BLaER1 treated with 17β-estradiol and CSF1 and Interleukin-3, amounts not matched to agents 10 nM and 100 nM (cell line): ENCODE data around the gene ANOS1.

Source experiments
- H3K27ac ChIP-seq, 11 experiments: shearing (Covaris generic); formaldehyde crosslinking; 2 replicates each; pipeline ENCODE4 v1.8.1; 2022
- H3K27me3 ChIP-seq, 11 experiments: shearing (Covaris generic); formaldehyde crosslinking; 2 replicates each; pipeline ENCODE4 v1.8.1; 2022
- H3K36me3 ChIP-seq, 11 experiments: shearing (Covaris generic); formaldehyde crosslinking; 2 replicates each; pipeline ENCODE4 v1.8.1; 2022
- H3K4me1 ChIP-seq, 10 experiments: shearing (Covaris generic); formaldehyde crosslinking; 2 replicates each; pipeline ENCODE4 v1.8.1; 2022
- H3K4me2 ChIP-seq, 11 experiments: shearing (Covaris generic); formaldehyde crosslinking; 2 replicates each; pipeline ENCODE4 v1.8.1; 2022
- H3K4me3 ChIP-seq, 10 experiments: shearing (Covaris generic); formaldehyde crosslinking; 2 replicates each; pipeline ENCODE4 v1.8.1; 2022
- H3K9ac ChIP-seq, 11 experiments: shearing (Covaris generic); formaldehyde crosslinking; 2 replicates each; pipeline ENCODE4 v1.8.1; 2022
- H3K9me3 ChIP-seq, 11 experiments: shearing (Covaris generic); formaldehyde crosslinking; replicated peaks in 1 of 11; 2 replicates each; pipeline ENCODE4 v1.8.1; 2022
- H4K20me1 ChIP-seq, 11 experiments: shearing (Covaris generic); formaldehyde crosslinking; 2 replicates each; pipeline ENCODE4 v1.8.1; 2022
- Cebpa-rat ChIP-seq, 11 experiments: shearing (Covaris generic); IDR thresholded peaks; 2 replicates each; pipeline ENCODE4 v1.8.1; 2022

The ANOS1 gene

DNA sequence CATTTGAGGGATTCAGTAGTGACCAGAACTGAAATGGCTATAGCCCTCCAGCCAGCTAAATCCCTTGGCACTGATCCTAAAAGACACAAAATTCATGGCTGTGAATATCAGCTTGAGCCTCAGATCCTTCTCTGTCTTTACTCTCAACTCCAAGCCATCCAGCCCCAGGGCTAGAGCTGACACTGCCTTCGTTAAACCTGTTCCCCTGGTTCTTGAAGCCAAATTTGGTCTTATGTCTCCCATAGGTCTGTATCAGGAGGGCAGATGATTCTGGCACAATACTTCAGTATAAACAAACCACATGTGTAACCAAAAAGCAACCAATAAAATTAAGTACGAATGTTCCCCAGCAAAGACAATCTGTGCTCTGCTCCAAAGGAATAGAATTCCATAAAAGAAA, 78.0 kb downstream of the ANOS1 start:
- no peak overlapping the region for H3K4me3 ChIP-seq
- no peaks in the 10 kb centered on the region for H4K20me1 ChIP-seq
- no peak overlapping the region for H3K4me2 ChIP-seq
- H3K9me3 ChIP-seq, result peaks cover 0 to 5% (median 0%) of the 10 kb centered on the region in 11 experiments; a peak in 3 of 22 replicates
- no peak for TF ChIP-seq Cebpa-rat (IDR thresholded peaks at IDR 0.05)
- no peaks in the 10 kb centered on the region for H3K4me1 ChIP-seq
- H3K27ac ChIP-seq, result no peak overlapping the region
- no peaks in the 10 kb centered on the region for H3K27me3 ChIP-seq
- no peaks in the 10 kb centered on the region for H3K36me3 ChIP-seq
- no peak overlapping the region for H3K9ac ChIP-seq

DNA sequence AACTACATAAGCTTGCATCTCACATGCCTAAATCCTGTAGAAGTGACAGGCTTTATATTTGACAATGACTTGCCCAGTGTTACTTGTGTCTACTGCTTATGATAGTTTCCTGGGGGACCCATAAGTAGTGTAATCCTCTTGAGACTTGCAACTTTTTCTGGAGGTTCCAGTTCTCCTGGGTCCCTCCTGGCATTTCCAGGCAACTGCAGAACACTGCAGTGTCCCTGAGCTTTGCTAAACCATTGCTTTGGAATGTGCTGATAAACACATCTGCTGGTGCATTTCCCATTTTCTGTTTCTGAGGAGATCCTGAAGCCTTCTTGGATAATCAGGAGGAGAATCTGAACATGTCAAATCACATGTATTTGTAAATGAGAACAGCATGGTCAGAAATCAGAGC, 82.0 kb downstream of the ANOS1 start:
- no peak overlapping the region for H3K4me2 ChIP-seq
- TF ChIP-seq Cebpa-rat (IDR thresholded peaks at IDR 0.05), result no peak
- H3K4me3 ChIP-seq, result no peak overlapping the region
- no peaks in the 10 kb centered on the region for H3K36me3 ChIP-seq
- H3K9ac ChIP-seq, result no peak overlapping the region
- no peak overlapping the region for H3K27ac ChIP-seq
- H4K20me1 ChIP-seq, result no peaks in the 10 kb centered on the region
- H3K4me1 ChIP-seq, result peaks cover 0 to 4% (median 0%) of the 10 kb centered on the region in 10 experiments; a peak in 1 of 20 replicates
- H3K27me3 ChIP-seq, result no peaks in the 10 kb centered on the region
- no peaks in the 10 kb centered on the region for H3K9me3 ChIP-seq

- Histone ChIP-seq H4K20me1 (no peaks in the 10 kb centered on the region), H3K4me1 (peaks cover 0 to 4% (median 0%) of the 10 kb centered on the region in 10 experiments; a peak in 1 of 20 replicates), H3K36me3 (no peaks in the 10 kb centered on the region), H3K27me3 (no peaks in the 10 kb centered on the region), H3K27ac (no peak overlapping the region), H3K9ac (no peak overlapping the region), H3K4me3 (no peak overlapping the region), H3K9me3 (no peaks in the 10 kb centered on the region), H3K4me2 (no peak overlapping the region)
- no peak for TF ChIP-seq Cebpa-rat (IDR thresholded peaks at IDR 0.05)
Observed at GRCh38 chrX:8647176-8647575, 84.8 kb downstream of the ANOS1 start.

DNA sequence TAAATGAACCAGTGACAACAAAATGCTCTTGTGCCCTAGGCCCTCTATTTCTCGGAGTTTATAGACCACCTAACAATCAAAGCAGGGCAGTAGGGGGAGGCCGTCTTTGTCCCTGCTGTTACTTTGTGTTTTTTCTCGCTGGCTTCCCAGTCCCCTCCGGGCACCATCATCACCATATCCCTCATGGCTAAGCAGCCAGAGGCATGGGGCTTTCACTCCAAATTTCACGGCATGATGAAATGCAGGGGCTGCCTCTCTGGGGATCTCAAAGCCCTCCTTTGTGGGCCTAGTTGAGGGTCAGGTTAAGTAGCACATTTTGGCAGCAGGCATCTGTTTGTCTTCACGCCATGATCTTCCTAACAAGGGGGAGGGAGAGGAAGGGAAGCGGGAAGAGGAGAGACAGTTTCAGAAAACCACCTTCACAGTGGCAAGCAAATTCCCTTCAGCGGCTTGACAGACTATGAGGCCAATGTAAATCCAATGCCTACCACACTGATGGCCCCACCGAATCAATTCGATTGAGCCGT, 91.9 kb downstream of the ANOS1 start:
- no peaks in the 10 kb centered on the region for H3K36me3 ChIP-seq
- H3K27ac ChIP-seq, result no peak overlapping the region
- no peaks in the 10 kb centered on the region for H3K27me3 ChIP-seq
- H3K4me3 ChIP-seq, result no peak overlapping the region
- H3K4me2 ChIP-seq, result no peak overlapping the region
- no peaks in the 10 kb centered on the region for H4K20me1 ChIP-seq
- H3K4me1 ChIP-seq, result peaks cover 0 to under 1% (median 0%) of the 10 kb centered on the region in 10 experiments; a peak in 1 of 20 replicates
- no peaks in the 10 kb centered on the region for H3K9me3 ChIP-seq
- no peak for TF ChIP-seq Cebpa-rat (IDR thresholded peaks at IDR 0.05)
- H3K9ac ChIP-seq, result no peak overlapping the region

- no peak overlapping the region for H3K4me3 ChIP-seq
- no peak overlapping the region for H3K9ac ChIP-seq
- H3K4me1 ChIP-seq, result no peaks in the 10 kb centered on the region
- H3K9me3 ChIP-seq, result no peaks in the 10 kb centered on the region
- H4K20me1 ChIP-seq, result no peaks in the 10 kb centered on the region
- H3K27me3 ChIP-seq, result no peaks in the 10 kb centered on the region
- TF ChIP-seq Cebpa-rat (IDR thresholded peaks at IDR 0.05), result no peak
- no peak overlapping the region for H3K27ac ChIP-seq
- no peak overlapping the region for H3K4me2 ChIP-seq
- no peaks in the 10 kb centered on the region for H3K36me3 ChIP-seq
Observed at GRCh38 chrX:8636497-8636896, 95.4 kb downstream of the ANOS1 start.

- Histone ChIP-seq H3K27me3 (no peaks in the 10 kb centered on the region), H3K27ac (no peak overlapping the region), H4K20me1 (no peaks in the 10 kb centered on the region), H3K9me3 (no peaks in the 10 kb centered on the region), H3K4me3 (no peak overlapping the region), H3K9ac (no peak overlapping the region), H3K4me2 (no peak overlapping the region), H3K36me3 (no peaks in the 10 kb centered on the region), H3K4me1 (no peaks in the 10 kb centered on the region)
- TF ChIP-seq Cebpa-rat (IDR thresholded peaks at IDR 0.05), result no peak
Observed at GRCh38 chrX:8635812-8636211, 96.1 kb downstream of the ANOS1 start.

- Histone ChIP-seq H3K36me3 (no peaks in the 10 kb centered on the region), H3K27ac (no peak overlapping the region), H3K9me3 (no peaks in the 10 kb centered on the region), H3K4me3 (no peak overlapping the region), H4K20me1 (no peaks in the 10 kb centered on the region), H3K9ac (no peak overlapping the region), H3K4me2 (no peak overlapping the region), H3K4me1 (no peaks in the 10 kb centered on the region), H3K27me3 (no peaks in the 10 kb centered on the region)
- no peak for TF ChIP-seq Cebpa-rat (IDR thresholded peaks at IDR 0.05)
Observed at GRCh38 chrX:8632924-8633323, 99.0 kb downstream of the ANOS1 start.

DNA sequence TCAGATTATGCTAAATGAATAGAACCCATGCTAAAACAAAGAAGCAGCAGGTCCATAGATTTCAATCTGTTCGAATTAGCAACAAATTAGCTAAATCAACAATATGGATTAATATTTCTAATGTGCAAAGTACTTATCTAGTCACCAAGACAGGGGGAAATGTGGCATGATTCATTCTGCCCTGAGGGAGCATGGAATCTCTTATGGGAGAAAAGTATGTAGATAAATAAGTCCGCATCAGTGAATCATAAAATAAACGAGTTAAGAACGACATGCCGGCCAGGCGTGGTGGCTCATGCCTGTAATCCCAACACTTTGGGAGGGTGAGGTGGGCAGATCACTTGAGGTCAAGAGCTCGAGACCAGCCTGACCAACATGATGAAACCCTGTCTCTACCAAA, 102.1 kb downstream of the ANOS1 start:
- no peaks in the 10 kb centered on the region for H3K4me1 ChIP-seq
- no peaks in the 10 kb centered on the region for H3K9me3 ChIP-seq
- H3K4me3 ChIP-seq, result no peak overlapping the region
- no peak for TF ChIP-seq Cebpa-rat (IDR thresholded peaks at IDR 0.05)
- no peaks in the 10 kb centered on the region for H4K20me1 ChIP-seq
- H3K9ac ChIP-seq, result no peak overlapping the region
- no peaks in the 10 kb centered on the region for H3K27me3 ChIP-seq
- no peak overlapping the region for H3K27ac ChIP-seq
- no peaks in the 10 kb centered on the region for H3K36me3 ChIP-seq
- no peak overlapping the region for H3K4me2 ChIP-seq

DNA sequence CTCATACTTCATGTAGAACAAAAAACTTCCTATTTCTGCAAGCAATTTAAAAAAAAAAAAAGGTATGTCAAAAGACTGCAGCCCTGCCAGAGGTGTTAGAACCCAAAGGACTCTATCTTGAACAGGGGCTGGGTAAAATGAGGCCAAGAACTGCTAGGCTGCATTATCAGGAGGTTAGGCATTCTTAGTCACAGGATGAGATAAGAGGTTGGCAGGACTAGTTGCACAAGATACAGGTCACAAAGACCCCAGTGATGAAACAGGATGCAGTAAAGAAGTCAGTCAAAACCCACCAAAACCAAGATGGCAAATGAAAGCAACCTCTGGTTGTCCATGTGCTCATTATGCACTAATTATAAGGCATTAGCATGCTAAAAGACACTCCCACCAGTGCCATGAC, 104.1 kb downstream of the ANOS1 start:
- H3K4me1 ChIP-seq, result no peaks in the 10 kb centered on the region
- no peak overlapping the region for H3K4me3 ChIP-seq
- no peak overlapping the region for H3K9ac ChIP-seq
- H3K4me2 ChIP-seq, result no peak overlapping the region
- H3K9me3 ChIP-seq, result no peaks in the 10 kb centered on the region
- H3K27ac ChIP-seq, result no peak overlapping the region
- TF ChIP-seq Cebpa-rat (IDR thresholded peaks at IDR 0.05), result no peak
- H4K20me1 ChIP-seq, result no peaks in the 10 kb centered on the region
- H3K36me3 ChIP-seq, result no peaks in the 10 kb centered on the region
- H3K27me3 ChIP-seq, result no peaks in the 10 kb centered on the region

GRCh38 chrX:8607326-8607725, 124.6 kb downstream of the ANOS1 start:
- Histone ChIP-seq H4K20me1 (no peaks in the 10 kb centered on the region), H3K9me3 (peaks cover 22 to 35% (median 31%) of the 10 kb centered on the region in 11 experiments), H3K4me3 (no peak overlapping the region), H3K27ac (no peak overlapping the region), H3K9ac (no peak overlapping the region), H3K4me1 (no peaks in the 10 kb centered on the region), H3K36me3 (no peaks in the 10 kb centered on the region), H3K4me2 (no peak overlapping the region), H3K27me3 (no peaks in the 10 kb centered on the region)
- TF ChIP-seq Cebpa-rat (IDR thresholded peaks at IDR 0.05), result no peak
